ENCODE results near the gene PTPRU.
"Not testable (repeated sequence)": the region's sequence is repeated elsewhere in the genome, so short reads cannot be mapped to it uniquely, and the experiment has no call there.

Gene PTPRU

DNA sequence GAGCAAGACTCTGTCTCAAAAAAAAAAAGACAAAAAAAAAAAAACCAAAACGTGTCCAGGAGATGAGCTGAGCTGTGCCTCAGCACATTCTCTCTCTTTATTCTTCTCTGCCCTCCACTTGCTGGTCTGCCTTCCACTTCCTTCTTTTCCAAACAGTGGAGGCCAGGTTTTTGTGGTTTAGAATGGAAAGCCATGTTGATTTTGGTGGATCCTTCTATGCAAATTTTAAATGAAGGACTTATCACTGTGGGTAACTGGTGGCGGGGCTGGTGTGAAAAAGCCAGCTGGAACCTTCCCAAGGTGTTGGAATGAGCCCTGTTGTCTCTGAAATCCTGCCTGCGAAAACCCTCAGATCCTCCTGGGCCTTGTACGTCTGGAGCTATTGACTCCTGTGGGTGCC, 61.9 kb downstream of the PTPRU start:
- no peak for DNase-seq

DNA sequence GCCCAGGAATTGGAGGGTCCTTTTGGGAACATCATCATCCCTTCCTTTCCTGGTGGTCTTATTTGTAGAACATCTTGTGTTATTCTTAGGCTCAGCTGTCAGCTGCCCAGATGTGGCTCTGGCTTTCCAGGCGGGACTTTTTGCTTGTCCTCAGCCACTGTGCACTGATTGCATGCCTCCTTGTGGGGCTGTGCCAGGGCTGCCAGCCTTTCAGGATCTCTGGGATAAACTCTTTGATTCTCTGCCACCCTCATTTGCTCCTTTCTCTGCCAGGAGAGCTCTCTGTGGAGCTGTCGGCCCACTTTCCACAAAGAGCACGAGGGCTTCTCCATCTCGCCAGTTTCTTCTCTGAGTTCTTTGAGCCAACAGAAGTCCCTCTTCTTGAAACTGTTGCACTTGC, 63.1 kb downstream of the PTPRU start:
- DNase-seq, result no peak

DNA sequence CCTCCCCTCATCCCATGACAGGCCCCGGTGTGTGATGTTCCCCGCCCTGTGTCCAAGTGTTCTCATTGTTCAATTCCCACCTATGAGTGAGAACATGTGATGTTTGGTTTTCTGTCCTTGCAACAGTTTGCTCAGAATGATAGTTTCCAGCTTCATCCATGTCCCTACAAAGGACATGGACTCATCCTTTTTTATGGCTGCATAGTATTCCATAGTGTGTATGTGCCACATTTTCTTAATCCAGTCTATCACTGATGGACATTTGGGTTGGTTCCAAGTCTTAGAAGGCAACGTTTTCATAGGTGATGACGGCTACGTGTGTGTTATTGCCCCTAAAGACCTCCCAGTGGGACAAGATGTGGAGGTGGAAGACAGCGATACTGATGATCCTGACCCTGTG, 65.4 kb downstream of the PTPRU start:
- not testable (repeated sequence) for DNase-seq

DNA sequence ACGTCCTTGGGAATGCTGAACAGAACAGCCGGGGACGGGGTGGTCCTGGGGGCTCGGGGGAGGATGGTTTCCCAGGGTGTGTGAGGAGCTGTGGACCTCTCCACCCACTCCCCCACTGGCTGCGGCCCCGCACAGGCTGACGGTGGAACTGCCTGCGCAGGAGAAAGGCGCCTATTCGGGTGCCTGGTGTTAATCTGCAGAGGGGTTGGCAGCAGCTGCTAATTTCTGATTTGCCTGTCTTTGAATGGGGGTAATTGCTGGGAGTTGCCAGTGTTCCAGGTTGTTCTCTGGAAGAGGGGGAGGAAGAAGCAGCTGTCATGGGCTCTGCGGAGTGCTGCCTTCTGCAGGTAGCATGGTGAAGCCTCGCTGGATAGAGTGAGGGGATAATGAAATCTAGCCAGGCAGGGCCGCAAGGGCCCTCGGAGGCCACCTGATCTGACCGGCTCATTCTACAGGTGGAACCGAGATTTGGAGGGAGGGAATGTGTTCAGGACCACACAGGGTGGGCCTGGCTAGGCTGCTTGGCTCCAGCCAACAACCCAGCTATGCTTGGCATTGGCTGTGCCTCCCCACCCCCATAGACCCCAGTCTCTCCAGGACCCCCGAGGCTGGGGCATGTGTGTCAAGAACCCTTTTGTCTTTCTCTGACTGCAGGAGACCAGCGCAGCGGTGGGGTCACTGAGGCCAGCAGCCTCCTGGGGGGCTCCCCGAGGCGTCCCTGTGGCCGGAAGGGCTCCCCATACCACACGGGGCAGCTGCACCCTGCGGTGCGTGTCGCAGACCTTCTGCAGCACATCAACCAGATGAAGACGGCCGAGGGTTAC, 67.1 kb downstream of the PTPRU start:
- DNase-seq, result no peak

DNA sequence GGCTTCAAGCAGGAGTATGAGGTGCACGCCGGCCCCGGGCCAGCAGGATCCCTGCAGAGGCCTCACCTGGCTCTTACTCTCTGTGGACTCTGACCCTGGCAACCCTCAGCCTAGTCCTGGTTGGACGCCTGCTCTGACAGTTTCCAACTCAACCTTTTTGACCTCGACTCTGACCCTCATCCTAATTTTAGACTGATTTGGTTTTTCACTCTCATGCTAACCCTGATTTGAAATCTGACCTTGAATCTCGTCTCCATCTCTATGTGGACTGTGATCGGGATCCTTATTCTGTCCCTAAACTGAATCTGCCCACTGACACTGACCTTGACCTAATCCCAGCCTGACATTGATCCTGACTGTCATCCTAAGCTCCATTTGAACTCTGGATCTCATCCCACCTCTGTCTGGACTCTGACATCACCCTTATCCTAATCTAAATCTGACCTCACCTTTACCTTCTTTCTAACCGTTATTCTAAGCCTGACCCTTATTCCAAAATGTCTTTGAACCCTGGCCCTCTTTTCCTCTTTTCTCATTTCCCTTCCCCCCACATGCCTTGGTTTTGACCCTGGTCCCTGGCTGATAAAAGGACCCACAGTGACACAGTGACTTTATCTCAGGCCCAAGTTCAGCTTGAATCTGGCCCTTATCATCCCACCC, 67.8 kb downstream of the PTPRU start:
- DNase-seq, result no peak

DNA sequence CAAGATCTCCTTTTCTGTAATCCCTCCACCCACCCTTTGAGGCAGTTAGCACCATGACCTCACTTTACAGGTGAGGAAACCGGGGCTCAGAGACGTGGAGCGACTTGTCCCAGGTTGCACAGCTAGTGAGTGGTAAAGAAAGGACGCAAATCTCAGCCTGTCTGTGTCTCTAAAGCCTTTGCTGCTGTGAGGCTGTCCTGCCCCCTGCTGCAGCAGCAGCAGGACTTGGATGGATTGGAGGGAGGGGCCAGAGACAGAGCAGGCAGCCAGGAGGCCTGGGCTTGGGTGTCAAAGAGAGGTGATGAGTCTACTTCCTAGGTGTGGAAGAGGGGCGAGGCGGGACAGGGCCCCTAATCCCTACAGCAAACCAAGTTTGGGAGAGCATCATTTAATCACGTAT, 69.6 kb downstream of the PTPRU start:
- DNase-seq, result no peak

DNA sequence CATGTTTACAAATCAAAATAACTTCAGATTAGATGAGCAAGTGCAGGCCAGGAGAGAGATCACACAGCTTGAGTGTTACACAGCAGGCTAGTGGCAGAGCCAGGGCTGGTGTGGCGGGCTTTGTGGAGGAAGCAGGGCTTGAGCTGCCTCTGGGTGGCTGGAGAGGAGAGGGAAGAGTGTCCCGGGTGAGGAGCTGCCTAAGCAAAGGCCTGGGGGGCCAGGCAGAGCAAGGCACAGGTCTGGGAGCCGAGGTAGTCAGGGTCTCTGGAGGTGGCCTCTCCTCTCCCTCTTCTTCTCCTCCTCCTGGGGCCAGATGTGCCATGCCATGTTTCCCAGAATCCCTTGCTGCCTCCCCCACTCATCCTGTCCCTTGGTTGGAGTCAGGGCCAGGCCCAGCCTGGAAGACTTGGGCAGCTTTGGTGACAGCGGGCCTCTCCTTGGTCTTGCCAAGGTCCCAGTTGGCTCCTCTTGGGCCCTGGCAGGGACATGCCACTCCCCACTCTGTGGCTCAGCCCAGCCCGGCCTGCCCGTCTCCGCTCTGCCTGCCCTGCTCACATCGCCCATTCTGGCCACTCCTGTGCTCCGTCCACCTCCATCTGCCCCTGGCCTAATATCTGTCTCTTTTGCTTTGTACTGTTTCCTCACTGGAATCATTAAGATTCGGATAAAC, 70.3 kb downstream of the PTPRU start:
- DNase-seq, result no peak

DNA sequence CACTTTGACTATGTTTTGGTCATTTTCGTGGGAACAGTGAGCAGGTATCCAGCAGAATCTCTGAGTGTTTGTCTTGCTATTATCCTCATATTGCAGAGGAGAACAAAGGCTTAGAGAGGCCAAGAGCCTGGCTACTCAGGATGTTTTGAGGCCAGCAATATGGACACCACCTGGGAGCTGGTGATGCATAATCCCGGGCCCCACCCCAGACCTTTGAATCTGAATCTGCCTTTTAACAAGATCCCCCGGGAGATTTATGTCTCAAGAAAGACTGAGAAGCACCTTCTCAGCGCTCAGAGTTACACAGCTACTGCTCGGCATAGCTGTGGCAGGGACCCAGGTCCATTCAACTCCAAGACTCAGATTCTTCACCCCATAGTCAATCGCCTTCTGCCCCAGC, 72.8 kb downstream of the PTPRU start:
- no peak for DNase-seq

DNA sequence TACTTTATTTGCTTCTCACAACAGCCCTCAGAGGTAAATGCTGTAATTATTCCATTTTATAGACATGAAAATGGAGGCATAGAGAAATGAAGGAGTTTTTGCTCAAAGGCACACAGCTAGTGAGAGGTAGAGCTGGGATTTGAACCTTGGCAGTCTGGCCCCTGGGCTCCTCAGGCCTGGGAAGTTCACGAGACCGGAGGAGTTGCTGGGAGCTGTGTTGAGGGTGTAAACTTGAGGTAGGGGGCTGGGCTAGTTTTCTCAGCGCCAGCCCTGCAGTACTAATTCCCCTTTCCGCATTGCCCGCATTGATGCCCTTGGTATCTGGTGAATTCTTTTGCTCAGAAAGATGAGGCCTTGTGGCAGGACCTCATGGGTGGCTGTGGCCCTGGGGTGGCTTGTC, 73.3 kb downstream of the PTPRU start:
- no peak for DNase-seq

DNA sequence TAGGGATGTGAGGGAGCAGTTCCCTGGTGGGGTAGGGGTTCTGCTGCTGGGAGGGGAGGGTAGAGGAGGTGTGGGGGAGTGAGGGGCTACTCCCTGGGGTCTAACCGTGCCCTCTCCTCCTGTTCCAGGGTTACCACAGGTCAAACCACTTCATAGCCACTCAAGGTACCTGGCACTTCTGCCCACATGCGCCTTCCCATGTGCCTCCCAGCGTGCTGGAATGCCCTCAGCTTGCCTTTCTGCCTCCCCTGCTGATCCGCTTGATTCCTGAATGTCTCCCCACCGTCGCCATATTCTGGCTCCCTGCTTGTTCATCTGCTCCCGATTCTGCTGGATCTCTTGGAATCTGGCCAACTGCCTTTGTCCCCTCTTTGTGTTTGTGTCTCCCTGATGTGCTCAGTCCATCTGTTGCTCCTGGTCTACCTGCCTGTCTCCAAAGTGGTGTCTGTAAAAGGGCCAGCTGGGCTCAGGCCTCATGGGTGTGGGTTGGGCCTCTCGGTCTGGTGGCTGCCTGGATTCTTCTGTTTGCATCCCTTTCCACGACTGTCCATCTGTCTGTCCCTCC, 74.4 kb downstream of the PTPRU start:
- no peak for DNase-seq

DNA sequence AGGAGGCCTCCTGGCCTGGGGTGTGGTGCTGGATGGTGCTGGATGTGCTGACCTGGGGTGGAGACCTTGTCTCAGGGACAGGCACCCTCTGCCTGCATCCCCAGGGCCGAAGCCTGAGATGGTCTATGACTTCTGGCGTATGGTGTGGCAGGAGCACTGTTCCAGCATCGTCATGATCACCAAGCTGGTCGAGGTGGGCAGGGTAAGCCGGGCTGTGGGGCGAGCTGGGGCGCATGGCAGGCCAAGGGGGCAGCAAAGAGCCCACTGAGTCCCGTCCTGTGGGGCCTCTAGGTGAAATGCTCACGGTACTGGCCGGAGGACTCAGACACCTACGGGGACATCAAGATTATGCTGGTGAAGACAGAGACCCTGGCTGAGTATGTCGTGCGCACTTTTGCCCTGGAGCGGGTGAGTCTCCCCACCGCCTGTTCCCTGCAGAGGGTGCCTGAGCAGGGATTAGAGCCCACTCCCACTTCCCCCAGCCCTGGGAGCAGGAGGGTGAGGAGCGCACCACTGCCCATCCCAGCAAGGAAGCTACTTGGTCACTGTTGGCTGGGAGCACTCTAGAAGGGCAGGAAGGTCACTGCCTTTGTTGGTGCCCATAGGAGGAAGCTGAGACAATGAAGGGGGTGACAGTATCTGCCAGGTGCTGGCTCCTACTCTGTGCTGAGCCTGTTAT, 75.2 kb downstream of the PTPRU start:
- no peak for DNase-seq

DNA sequence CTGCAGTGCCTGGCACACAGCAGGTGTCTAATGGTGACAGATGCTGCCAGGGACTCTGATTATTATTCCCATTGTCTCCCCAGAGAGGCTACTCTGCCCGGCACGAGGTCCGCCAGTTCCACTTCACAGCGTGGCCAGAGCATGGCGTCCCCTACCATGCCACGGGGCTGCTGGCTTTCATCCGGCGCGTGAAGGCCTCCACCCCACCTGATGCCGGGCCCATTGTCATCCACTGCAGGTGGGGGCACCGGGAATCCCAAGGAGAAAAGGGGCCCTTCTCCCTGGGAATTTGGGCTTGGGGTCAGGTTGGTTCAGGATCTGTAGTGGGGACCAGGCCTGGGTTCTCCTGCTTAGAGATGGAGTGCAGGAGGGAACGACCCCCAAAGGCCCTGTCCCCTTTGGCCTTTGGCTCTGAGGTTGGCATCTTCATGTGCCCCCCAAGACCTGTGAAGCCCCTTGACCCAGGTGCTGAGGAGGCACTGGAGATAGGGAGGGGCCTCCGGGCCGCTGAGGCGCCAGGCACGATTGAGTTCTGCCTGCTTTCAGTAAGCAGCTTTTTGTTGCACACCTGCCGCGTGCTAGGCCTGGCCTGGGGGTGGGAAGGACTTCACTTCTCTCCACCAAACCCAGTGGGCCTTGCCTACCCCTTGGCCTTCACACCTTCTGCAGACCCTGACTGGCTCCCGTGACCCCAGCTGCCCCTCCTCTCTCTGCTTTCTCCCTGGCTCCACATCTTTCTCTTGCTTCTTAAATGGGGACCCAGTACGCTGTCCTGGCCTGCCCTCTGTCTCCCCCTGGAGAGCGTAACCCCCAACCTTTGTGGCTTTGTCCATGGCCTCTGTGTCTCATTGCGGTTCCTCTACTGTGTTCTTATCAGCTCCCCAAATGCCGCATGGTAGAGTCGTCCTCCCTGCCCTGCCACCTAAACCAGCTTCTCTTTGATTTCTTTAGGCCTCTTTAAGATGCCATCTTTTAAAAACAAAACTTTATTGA, 76.4 kb downstream of the PTPRU start:
- no peak for DNase-seq

DNA sequence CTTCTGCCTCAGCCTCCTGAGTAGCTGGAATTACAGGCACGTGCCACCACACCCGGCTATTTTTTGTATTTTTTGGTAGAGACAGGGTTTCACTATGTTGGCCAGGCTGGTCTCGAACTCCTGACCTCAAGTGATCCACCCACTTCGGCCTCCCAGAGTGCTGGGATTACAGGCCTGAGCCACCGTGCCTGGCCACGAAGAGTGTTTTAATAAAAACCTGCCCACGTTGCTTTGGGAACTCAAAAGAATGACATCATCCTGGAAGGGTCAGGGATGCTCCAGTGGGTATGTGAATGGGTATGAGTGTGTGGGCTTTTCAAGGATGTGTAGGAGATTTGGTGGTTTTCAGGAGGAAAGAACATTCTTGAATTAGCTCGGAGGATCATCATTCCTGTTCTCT, 78.4 kb downstream of the PTPRU start:
- not testable (repeated sequence) for DNase-seq

DNA sequence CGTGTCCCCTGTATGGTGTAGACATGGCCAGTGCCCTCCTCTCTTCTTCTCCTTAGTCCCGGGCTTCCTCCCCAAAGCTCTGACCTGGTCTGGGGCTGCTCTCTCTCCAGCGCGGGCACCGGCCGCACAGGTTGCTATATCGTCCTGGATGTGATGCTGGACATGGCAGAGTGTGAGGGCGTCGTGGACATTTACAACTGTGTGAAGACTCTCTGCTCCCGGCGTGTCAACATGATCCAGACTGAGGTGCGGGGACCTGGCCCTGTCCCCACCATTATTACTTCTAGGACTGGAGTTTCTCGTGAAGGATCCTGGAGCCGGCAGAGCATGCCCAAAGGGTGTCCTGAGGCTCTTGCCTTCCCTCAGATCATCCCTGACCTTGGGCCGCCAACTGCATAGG, 78.9 kb downstream of the PTPRU start:
- DNase-seq, result no peak

DNA sequence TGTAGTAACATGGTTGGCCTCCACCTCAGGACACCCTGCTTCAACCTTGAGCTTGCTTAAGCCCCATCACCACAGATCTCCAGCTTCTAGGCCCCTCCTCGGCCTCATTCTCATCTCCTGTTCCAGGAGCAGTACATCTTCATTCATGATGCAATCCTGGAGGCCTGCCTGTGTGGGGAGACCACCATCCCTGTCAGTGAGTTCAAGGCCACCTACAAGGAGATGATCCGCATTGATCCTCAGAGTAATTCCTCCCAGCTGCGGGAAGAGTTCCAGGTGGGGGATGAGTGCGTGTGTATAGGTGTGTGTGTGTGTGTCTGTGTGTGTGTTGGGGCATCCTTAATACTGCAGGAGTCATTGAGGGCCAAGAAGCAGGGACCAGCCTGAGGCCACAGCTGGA, 79.6 kb downstream of the PTPRU start:
- no peak for DNase-seq

DNA sequence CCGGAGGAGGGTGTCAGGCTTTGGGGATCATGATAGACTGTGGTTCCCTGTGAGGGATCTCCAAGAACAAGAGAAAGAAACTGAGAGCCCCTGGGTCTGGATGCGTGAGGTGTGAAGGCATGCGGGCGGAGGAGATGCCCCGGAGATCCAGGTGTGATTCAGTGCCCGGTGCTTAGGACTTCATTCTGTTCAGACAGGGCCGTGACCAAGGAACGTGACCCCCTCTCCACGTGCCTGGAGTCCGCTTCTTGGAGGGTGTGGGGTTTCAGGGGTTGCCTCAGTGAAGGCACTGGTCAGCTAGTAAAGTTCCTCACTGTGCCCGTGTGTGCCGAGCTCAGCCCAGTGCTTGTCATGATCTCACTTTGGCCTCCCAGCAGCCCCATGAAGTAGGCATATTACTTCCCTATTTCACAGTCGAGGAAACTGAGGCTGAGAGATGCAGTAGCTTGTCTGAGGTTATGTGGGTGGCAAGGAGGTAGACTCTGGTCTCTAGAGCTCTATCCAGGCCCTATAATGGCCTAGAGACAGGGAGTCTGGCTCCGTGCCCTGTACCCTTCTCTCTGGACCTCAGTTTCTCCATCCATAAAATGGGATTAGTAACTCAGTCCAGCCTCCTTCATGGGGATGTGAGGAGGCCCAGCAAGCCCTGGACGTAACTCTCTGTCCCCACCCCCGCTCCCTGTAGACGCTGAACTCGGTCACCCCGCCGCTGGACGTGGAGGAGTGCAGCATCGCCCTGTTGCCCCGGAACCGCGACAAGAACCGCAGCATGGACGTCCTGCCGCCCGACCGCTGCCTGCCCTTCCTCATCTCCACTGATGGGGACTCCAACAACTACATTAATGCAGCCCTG, 81.0 kb downstream of the PTPRU start:
- DNase-seq, result no peak

DNA sequence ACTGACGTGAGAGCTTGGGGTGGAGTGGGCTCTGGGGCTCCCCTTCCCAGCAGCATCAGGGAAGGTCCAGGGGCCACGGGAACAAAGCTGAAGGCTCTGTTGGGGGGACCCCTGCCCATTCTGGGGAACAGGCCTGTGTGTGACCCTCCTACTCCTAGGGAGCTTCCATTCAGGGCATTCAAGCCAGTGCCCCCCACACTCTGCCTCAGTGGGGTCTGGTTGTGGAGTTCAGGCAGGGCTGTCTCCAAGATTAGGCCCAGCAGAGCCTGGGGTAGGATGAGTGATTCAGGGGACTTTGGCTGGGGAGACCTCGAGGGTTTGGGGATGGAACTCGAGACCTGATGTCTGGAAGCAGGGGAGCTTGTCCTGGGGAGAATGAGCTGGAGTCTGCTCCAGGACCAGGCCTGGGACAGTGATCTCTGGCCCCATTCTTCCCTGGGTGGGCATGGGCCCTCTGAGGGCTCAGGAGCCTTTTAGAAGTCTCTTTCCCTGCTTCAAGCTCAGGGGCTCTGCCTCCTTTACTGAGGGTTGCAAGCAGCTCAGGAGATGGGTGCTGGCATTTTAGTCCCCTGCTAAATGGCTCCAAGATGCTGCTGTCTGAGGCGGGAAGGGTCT, 81.7 kb downstream of the PTPRU start:
- DNase-seq, result no peak

DNA sequence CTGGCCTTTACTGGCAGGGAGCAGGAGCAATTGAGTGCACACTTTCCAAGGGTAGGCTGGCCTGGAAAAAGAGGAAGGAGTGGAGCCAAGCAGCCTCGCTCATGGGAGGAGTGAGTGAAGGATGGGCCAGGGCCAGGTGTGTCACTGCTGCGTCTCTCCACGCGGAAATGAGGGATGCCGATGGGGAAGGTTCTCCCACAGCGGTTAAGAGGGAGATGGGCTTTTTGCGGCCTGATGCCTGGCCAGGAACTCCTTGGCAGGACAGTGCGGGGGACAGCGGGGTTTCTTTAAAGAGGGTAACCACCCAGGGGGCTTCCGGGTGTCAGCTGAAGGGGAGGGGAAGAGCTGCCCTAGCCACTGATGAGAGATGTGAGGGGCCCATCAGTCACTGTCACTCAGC, 82.4 kb downstream of the PTPRU start:
- no peak for DNase-seq

DNA sequence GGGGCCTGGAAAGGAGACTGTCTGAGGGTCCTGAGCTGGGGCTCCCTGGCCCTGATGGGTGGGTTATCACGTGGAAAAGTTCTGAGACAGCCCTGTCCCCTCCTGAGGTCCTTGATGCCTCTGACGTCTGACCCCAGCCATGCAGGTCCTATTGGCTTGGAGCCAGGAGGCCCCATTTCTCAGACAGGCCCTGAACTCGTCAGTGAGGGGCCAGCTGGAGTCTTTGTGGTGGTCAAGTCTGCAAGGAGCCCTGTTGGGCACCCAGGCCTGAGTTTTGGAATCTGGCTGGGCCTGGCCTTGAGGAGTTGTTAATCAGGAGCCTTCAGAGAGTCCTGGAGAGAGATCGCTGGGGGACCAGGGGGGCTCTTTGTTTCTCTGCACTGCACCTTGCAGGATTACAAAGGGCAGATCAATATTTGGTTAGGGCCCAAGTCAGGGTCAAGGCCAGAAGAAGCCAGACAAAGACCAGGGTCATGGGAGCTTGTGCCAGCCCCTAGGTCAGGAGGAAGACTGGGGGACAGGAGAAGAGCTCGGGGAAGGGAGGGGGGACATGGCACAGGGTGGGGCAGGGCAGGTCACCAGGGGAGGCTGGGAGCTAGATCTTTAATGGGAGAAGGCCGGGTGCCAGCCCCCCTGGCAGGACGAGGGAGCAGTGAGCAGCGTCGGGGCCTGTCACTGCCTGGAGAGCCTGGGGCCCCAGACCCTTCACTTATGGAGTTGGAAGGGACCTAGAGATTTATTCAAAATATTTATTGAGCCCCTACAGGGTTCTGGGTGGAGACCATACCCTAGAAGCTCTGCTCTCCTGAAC, 83.2 kb downstream of the PTPRU start:
- DNase-seq, result no peak

All from suppressor macrophage treated with lipopolysaccharide for 4 hours (primary cell).